Kidney epithelial cell (primary cell): ENCODE results near the gene SLAMF6. TPM values are rescaled to one million over a fixed set of nuclear protein-coding genes. Genes with fewer than 3 reads are reported as not detected.

Source experiments
- DNase-seq: peaks from one replicate; pipeline ENCODE4 v3.0.0-alpha.2; 2010; ENCODE audit warnings: low read depth
- H3K27me3 ChIP-seq: 2 replicates; pipeline ENCODE4 v1.6.0; 2011; ENCODE audit warnings: low read length; ENCODE audit not compliant: control insufficient read depth, insufficient read depth
- H3K36me3 ChIP-seq: 2 replicates; pipeline ENCODE4 v1.5.1; 2011; ENCODE audit warnings: low read length; ENCODE audit not compliant: control insufficient read depth, insufficient read depth
- H3K4me3 ChIP-seq: 2 replicates; pipeline ENCODE4 v1.5.1; 2011; ENCODE audit warnings: low read depth, mild to moderate bottlenecking, control low read depth, low read length
- total RNA-seq: library from RNA; depleted of rRNA; stranded (reverse); fragments of >200 nt; gene quantifications from 2 replicates; pipeline ENCODE4 v1.2.3, GENCODE V29; 2015
- TF ChIP-seq, protein P1 (sequence below): IDR thresholded peaks from 2 replicates; pipeline ENCODE4 v1.5.1; 2011; ENCODE audit warnings: mild to moderate bottlenecking, moderate library complexity, low read length, control low read depth, inconsistent platforms; ENCODE audit not compliant: insufficient read depth, poor library complexity, severe bottlenecking

SLAMF6 gene
- total RNA-seq, 1 donor from 2014 or later = not detected

DNA sequence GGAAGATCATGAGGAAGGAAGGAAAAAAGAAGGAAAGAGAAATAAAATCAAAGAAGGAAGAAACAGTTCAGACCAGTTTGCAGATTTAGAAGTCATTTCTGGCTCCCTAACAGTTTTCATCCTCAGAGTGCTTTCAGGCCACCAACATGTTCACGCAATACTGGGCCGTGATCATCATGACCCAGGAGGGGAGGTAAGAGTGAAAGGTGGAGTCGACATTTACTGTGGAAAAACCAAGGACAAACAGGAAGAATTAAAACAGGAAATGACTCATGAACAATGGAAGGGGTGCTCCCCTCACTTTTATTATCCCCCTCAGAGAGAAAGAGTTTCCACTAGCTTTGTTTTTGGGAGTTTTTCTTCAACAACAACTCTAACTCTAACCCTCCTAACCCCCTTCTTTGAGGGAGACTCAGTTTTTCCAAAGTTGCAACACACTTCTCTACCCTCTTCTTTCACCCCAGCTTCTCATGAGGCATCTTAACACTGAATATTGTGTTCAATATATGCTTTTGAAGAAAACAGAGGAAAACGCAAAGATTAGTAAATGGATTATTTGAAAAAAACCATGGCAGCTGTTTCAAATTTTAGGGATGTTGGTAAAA is 62.3 kb downstream of the SLAMF6 start:
- Histone ChIP-seq H3K4me3 (no peak overlapping the region), H3K36me3 (no peaks in the 10 kb centered on the region), H3K27me3 (no peaks in the 10 kb centered on the region)
- DNase-seq = no peak
- TF ChIP-seq, protein P1, sequence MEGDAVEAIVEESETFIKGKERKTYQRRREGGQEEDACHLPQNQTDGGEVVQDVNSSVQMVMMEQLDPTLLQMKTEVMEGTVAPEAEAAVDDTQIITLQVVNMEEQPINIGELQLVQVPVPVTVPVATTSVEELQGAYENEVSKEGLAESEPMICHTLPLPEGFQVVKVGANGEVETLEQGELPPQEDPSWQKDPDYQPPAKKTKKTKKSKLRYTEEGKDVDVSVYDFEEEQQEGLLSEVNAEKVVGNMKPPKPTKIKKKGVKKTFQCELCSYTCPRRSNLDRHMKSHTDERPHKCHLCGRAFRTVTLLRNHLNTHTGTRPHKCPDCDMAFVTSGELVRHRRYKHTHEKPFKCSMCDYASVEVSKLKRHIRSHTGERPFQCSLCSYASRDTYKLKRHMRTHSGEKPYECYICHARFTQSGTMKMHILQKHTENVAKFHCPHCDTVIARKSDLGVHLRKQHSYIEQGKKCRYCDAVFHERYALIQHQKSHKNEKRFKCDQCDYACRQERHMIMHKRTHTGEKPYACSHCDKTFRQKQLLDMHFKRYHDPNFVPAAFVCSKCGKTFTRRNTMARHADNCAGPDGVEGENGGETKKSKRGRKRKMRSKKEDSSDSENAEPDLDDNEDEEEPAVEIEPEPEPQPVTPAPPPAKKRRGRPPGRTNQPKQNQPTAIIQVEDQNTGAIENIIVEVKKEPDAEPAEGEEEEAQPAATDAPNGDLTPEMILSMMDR = no peak

DNA sequence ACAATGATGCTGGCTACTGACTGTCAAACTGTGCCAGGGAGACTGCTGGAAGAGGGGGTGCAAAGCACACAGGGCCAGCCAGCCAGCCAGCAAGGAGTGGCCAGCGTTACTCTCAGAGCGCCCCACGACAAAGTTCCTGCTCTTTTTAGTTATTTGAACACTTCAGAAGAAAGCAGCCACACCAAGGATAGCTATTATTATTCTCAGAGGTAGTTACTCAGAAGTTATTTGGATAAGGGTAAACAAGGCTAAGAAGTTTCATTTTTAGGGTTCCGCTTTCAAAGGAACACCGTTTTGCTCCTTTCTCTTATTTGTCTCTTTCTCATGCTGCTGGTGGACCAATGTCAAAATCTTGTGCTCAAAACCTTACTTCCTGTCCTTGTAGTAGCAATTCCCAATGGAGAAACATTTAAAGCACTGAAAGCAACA is 62.8 kb downstream of the SLAMF6 start:
- TF ChIP-seq, protein P1 = no peak
- H3K27me3 ChIP-seq = no peaks in the 10 kb centered on the region
- no peak overlapping the region for H3K4me3 ChIP-seq
- no peak for DNase-seq
- no peaks in the 10 kb centered on the region for H3K36me3 ChIP-seq

DNA sequence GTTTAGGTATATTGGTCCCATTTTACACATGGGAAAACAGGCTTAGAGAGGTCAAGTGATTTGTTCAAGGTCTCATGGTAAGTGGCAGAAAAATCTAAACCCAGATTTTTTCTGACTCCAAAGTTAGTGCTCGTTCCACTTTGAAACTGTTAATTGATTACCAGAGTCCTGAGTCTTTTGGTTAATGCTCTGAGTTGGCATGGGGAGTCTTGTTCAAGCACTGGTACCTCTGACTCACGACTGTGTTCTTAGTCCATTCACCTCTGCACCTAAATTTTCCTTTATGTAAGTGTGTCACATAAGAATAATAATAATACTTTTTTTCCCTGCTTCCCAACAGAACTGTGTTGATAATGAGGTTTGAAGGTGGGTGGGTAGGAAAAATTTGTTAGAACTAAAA is 63.4 kb downstream of the SLAMF6 start:
- no peak for DNase-seq
- Histone ChIP-seq H3K36me3 (no peaks in the 10 kb centered on the region), H3K27me3 (no peaks in the 10 kb centered on the region), H3K4me3 (no peak overlapping the region)
- TF ChIP-seq, protein P1 = no peak

DNA sequence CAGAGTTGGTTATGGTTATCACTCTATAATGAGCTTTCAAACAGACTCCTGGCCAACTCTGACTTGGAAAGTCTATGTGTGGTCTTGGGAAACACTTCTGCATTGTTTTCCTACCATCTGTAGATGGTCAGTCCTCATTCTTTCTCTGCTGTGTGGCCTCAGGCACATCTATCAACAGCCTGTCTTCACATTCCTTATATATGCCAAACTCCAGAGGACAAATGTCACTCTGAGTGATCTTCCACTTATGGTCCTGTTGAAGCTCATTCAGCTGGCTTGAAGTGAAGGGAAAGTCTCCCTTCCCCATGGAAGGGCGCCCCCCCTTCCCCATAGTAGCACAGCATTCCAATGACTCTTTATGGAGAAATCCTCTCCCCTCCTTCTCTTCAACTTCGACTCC is 64.0 kb downstream of the SLAMF6 start:
- Histone ChIP-seq H3K4me3 (no peak overlapping the region), H3K27me3 (no peaks in the 10 kb centered on the region), H3K36me3 (no peaks in the 10 kb centered on the region)
- TF ChIP-seq, protein P1 = no peak
- no peak for DNase-seq

DNA sequence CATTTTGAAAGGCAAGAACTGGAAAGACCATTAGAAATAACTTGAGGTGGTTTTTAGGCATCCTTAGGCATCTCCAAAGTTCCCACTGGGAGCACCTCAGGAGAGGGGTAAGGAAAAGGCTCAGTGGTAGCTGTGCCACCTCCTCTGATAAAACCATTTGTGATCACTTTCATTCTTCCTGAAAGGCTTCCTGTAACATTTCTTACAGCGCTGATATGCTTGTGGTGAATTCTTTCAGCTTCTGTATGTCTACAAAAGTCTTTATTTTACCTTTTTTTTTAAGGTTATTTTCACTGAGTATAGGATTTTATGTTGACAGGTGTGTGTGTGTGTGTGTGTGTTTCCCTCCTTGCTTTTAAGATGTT is 67.9 kb downstream of the SLAMF6 start:
- Histone ChIP-seq H3K36me3 (no peaks in the 10 kb centered on the region), H3K4me3 (no peak overlapping the region), H3K27me3 (no peaks in the 10 kb centered on the region)
- DNase-seq = no peak
- TF ChIP-seq, protein P1 = no peak
